VCaP (cell line): Measurements from ENCODE around the gene PAPPA2.

Source experiments
- H3K27ac ChIP-seq: fragments of 450-650 bp; 2 replicates; pipeline ENCODE4 v1.5.1; 2017
- CTCF ChIP-seq: fragments of 450-650 bp; conservative IDR thresholded peaks from 2 replicates; pipeline ENCODE4 v1.5.1; 2017; ENCODE audit warnings: mild to moderate bottlenecking, moderate library complexity

The PAPPA2 gene

GRCh38 chr1:176893625-176894352, 430.8 kb downstream of the PAPPA2 start:
- no peak for TF ChIP-seq CTCF
- no peak overlapping the region for H3K27ac ChIP-seq

GRCh38 chr1:176894450-176894849, 431.5 kb downstream of the PAPPA2 start:
- H3K27ac ChIP-seq: no peak overlapping the region
- no peak for TF ChIP-seq CTCF
